H9 (cell line): ENCODE data around the gene PLAU. TPM values are rescaled to one million over a fixed set of nuclear protein-coding genes. Genes with fewer than 3 reads are reported as not detected.

ENCODE experiments used
- DNase-seq: peaks from one replicate; pipeline ENCODE4 v3.0.0-alpha.2; 2017
- H2AFZ ChIP-seq: one replicate; pipeline ENCODE4 v1.6.1; 2013; ENCODE audit warnings: mild to moderate bottlenecking, low read length, control low read depth, moderate library complexity
- H2AK5ac ChIP-seq: 2 replicates; pipeline ENCODE4 v1.6.1; 2013; ENCODE audit warnings: low read length, control low read depth, mixed read lengths; ENCODE audit not compliant: insufficient read length
- H2BK120ac ChIP-seq: one replicate; pipeline ENCODE4 v1.6.1; 2013; ENCODE audit warnings: low read depth, mild to moderate bottlenecking, low read length, control low read depth, inconsistent platforms; ENCODE audit not compliant: poor library complexity, severe bottlenecking
- H2BK12ac ChIP-seq: 2 replicates; pipeline ENCODE4 v1.6.1; 2013; ENCODE audit warnings: low read length, control low read depth, mixed read lengths, low read depth; ENCODE audit not compliant: insufficient read length
- H2BK15ac ChIP-seq: 2 replicates; pipeline ENCODE4 v1.6.1; 2013; ENCODE audit warnings: low read depth, low read length, control low read depth
- H2BK20ac ChIP-seq: one replicate; pipeline ENCODE4 v1.6.1; 2013; ENCODE audit warnings: low read depth, mild to moderate bottlenecking, low read length, control low read depth, inconsistent platforms; ENCODE audit not compliant: poor library complexity, severe bottlenecking
- H2BK5ac ChIP-seq: 2 replicates; pipeline ENCODE4 v1.6.1; 2013; ENCODE audit warnings: low read length, control low read depth, mixed read lengths; ENCODE audit not compliant: insufficient read length
- H3K14ac ChIP-seq: 2 replicates; pipeline ENCODE4 v1.6.1; 2013; ENCODE audit warnings: low read length, control low read depth; ENCODE audit not compliant: insufficient read depth
- H3K18ac ChIP-seq: 2 replicates; pipeline ENCODE4 v1.6.1; 2013; ENCODE audit warnings: low read depth, mild to moderate bottlenecking, mixed read lengths, low read length, control low read depth; ENCODE audit not compliant: insufficient read length
- H3K23ac ChIP-seq: 2 replicates; pipeline ENCODE4 v1.6.1; 2013; ENCODE audit warnings: low read length, control low read depth, mixed read lengths, low read depth; ENCODE audit not compliant: insufficient read length
- H3K23me2 ChIP-seq: 2 replicates; pipeline ENCODE4 v1.6.1; 2013; ENCODE audit warnings: low read depth, mild to moderate bottlenecking, mixed read lengths, low read length, control low read depth; ENCODE audit not compliant: insufficient read length, poor library complexity, severe bottlenecking
- H3K27ac ChIP-seq: 2 replicates; pipeline ENCODE4 v1.5.1; 2013; ENCODE audit warnings: low read length, control low read depth, mixed read lengths, low read depth; ENCODE audit not compliant: insufficient read length
- H3K27me3 ChIP-seq: 2 replicates; pipeline ENCODE4 v1.6.1; 2013; ENCODE audit warnings: low read length, control low read depth, inconsistent platforms; ENCODE audit not compliant: insufficient read depth
- H3K4ac ChIP-seq: 2 replicates; pipeline ENCODE4 v1.6.1; 2013; ENCODE audit warnings: low read depth, mild to moderate bottlenecking, control low read depth, inconsistent platforms, low read length, moderate library complexity
- H3K4me1 ChIP-seq: 2 replicates; pipeline ENCODE4 v1.6.1; 2013; ENCODE audit warnings: low read length, control low read depth, inconsistent platforms; ENCODE audit not compliant: insufficient read depth
- H3K4me2 ChIP-seq: 2 replicates; pipeline ENCODE4 v1.6.1; 2013; ENCODE audit warnings: low read length, control low read depth, mixed read lengths; ENCODE audit not compliant: insufficient read length, insufficient read depth
- H3K56ac ChIP-seq: 2 replicates; pipeline ENCODE4 v1.6.1; 2013; ENCODE audit warnings: low read depth, mild to moderate bottlenecking, mixed read lengths, low read length, control low read depth; ENCODE audit not compliant: insufficient read length
- H3K79me1 ChIP-seq: 2 replicates; pipeline ENCODE4 v1.6.1; 2013; ENCODE audit warnings: low read depth, mild to moderate bottlenecking, moderate library complexity, low read length, control low read depth, inconsistent platforms; ENCODE audit not compliant: insufficient read depth, poor library complexity, severe bottlenecking
- H3K79me2 ChIP-seq: 2 replicates; pipeline ENCODE4 v1.6.1; 2013; ENCODE audit warnings: low read length, control low read depth, inconsistent platforms; ENCODE audit not compliant: insufficient read depth
- H3K9ac ChIP-seq: 2 replicates; pipeline ENCODE4 v1.6.1; 2013; ENCODE audit warnings: low read length, control low read depth, mixed read lengths; ENCODE audit not compliant: insufficient read length; ENCODE audit errors: extremely low read depth
- H3K9me3 ChIP-seq: one replicate; pipeline ENCODE4 v1.6.1; 2013; ENCODE audit warnings: low read depth, low read length, inconsistent platforms; ENCODE audit not compliant: control insufficient read depth
- H3T11ph ChIP-seq: one replicate; pipeline ENCODE4 v1.6.1; 2013; ENCODE audit warnings: mild to moderate bottlenecking, low read length, control low read depth, inconsistent platforms
- H4K20me1 ChIP-seq: one replicate; pipeline ENCODE4 v1.6.1; 2013; ENCODE audit not compliant: control insufficient read depth, insufficient read length, insufficient read depth
- H4K5ac ChIP-seq: 2 replicates; pipeline ENCODE4 v1.6.1; 2013; ENCODE audit warnings: low read depth, mild to moderate bottlenecking, mixed read lengths, low read length, control low read depth; ENCODE audit not compliant: insufficient read length
- H4K8ac ChIP-seq: replicated peaks from 2 replicates; pipeline ENCODE4 v1.6.1; 2013; ENCODE audit warnings: low read length, control low read depth, mixed read lengths, low read depth; ENCODE audit not compliant: insufficient read length
- H4K91ac ChIP-seq: 2 replicates; pipeline ENCODE4 v1.6.1; 2013; ENCODE audit warnings: low read depth, mild to moderate bottlenecking, moderate library complexity, mixed read lengths, low read length, control low read depth; ENCODE audit not compliant: insufficient read length
- H3K27ac Mint-ChIP-seq, 3 experiments: 2 replicates in 2 of 3; 3 replicates in 1 of 3; pipeline ENCODE4 v1.8.0; 2020 to 2021; ENCODE audit warnings: mixed read lengths in 3 of 3, mild to moderate bottlenecking in 1 of 3, moderate library complexity in 1 of 3
- H3K27me3 Mint-ChIP-seq: 2 replicates; pipeline ENCODE4 v1.8.0; 2021; ENCODE audit warnings: low read depth, mild to moderate bottlenecking, moderate library complexity, mixed read lengths
- H3K36me3 Mint-ChIP-seq, 3 experiments: 2 replicates in 2 of 3; 3 replicates in 1 of 3; pipeline ENCODE4 v1.8.0; 2020 to 2021; ENCODE audit warnings: low read depth in 3 of 3, mixed read lengths in 3 of 3; ENCODE audit not compliant: insufficient read depth in 1 of 3
- H3K4me1 Mint-ChIP-seq, 2 experiments: 2 replicates each; pipeline ENCODE4 v1.8.0; 2020; ENCODE audit warnings: mixed read lengths in 2 of 2
- H3K4me3 Mint-ChIP-seq, 2 experiments: 2 replicates in 1 of 2; 3 replicates in 1 of 2; pipeline ENCODE4 v1.8.0; 2020 to 2021; ENCODE audit warnings: mild to moderate bottlenecking in 2 of 2, mixed read lengths in 2 of 2, moderate library complexity in 1 of 2
- H3K9me3 Mint-ChIP-seq, 2 experiments: 2 replicates in 1 of 2; 3 replicates in 1 of 2; pipeline ENCODE4 v1.8.0; 2020; ENCODE audit warnings: mild to moderate bottlenecking in 2 of 2, mixed read lengths in 2 of 2, moderate library complexity in 1 of 2
- WGBS: extraction: QIAGEN DNeasy Blood & Tissue Kit; methylation state at CpG from one replicate; pipeline ENCODE4 v1.1.7; 2013; ENCODE audit warnings: missing lambda C conversion rate, low lambda C conversion rate, mixed read lengths; ENCODE audit not compliant: insufficient read length; ENCODE audit errors: extremely low coverage; 5-methylcytosine and 5-hydroxymethylcytosine counted together
- total RNA-seq: library from RNA; stranded (reverse); gene quantifications from 2 replicates; pipeline ENCODE4 v1.2.1, GENCODE V29; 2021
- TF ChIP-seq, protein P1 (sequence below): fragments of 200-600 bp; sonication (generic); conservative IDR thresholded peaks from 3 replicates; pipeline ENCODE4 v1.8.0; 2021; ENCODE audit warnings: antibody characterized with exemption, mild to moderate bottlenecking

Gene PLAU
- total RNA-seq, 1 experiment from 2014 or later: 15.0 TPM

DNA sequence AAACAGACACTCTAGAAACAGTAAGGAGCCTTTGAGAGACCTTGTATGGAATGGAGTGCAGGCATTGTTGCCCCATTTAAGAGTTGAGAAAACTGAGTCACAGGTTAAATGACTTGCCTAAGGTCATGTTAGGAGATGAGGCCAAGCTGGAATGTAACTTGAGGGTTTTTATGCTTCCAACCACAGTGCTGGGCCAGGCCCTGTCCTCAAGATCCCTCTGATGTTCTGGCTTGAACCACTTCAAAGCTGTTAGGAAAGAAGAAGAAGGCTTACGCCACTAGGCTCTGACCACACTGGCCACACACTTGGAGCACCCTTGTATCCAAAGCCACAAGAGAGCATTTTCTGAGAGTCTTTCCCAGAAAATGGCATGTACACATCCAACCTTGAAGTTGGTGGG, 42.7 kb downstream of the PLAU start:
- Mint-ChIP-seq H3K4me1 (peaks cover 18 to 21% of the 10 kb centered on the region in 2 experiments), H3K4me3 (no peak overlapping the region), H3K9me3 (no peaks in the 10 kb centered on the region), H3K36me3 (no peaks in the 10 kb centered on the region), H3K27ac (no peak overlapping the region), H3K27me3 (no peaks in the 10 kb centered on the region)
- no peak overlapping the region for H4K91ac ChIP-seq
- H4K20me1 ChIP-seq: no peaks in the 10 kb centered on the region
- no peak overlapping the region for H2BK120ac ChIP-seq
- no peak overlapping the region for H3K4ac ChIP-seq
- no peak overlapping the region for H3T11ph ChIP-seq
- no peak overlapping the region for H2AFZ ChIP-seq
- H3K4me1 ChIP-seq: 0 out of 2 replicates have a peak, but pooled peaks cover 3% of the 10 kb centered on the region
- WGBS: no CpG with 5 or more reads among the region's 1 CpG
- H3K27me3 ChIP-seq: no peaks in the 10 kb centered on the region
- no peak overlapping the region for H3K18ac ChIP-seq
- no peak overlapping the region for H3K4me2 ChIP-seq
- no peak overlapping the region for H2BK12ac ChIP-seq
- no peak overlapping the region for H2BK15ac ChIP-seq
- H3K14ac ChIP-seq: no peak overlapping the region
- H2BK20ac ChIP-seq: no peak overlapping the region
- no peaks in the 10 kb centered on the region for H3K23me2 ChIP-seq
- no peak overlapping the region for H2BK5ac ChIP-seq
- no peak overlapping the region for H3K27ac ChIP-seq
- H3K79me1 ChIP-seq: no peaks in the 10 kb centered on the region
- no peak overlapping the region for H2AK5ac ChIP-seq
- no peak overlapping the region for H3K23ac ChIP-seq
- DNase-seq: no peak
- no peak overlapping the region for H3K9ac ChIP-seq
- H4K5ac ChIP-seq: no peak overlapping the region
- TF ChIP-seq, protein P1, sequence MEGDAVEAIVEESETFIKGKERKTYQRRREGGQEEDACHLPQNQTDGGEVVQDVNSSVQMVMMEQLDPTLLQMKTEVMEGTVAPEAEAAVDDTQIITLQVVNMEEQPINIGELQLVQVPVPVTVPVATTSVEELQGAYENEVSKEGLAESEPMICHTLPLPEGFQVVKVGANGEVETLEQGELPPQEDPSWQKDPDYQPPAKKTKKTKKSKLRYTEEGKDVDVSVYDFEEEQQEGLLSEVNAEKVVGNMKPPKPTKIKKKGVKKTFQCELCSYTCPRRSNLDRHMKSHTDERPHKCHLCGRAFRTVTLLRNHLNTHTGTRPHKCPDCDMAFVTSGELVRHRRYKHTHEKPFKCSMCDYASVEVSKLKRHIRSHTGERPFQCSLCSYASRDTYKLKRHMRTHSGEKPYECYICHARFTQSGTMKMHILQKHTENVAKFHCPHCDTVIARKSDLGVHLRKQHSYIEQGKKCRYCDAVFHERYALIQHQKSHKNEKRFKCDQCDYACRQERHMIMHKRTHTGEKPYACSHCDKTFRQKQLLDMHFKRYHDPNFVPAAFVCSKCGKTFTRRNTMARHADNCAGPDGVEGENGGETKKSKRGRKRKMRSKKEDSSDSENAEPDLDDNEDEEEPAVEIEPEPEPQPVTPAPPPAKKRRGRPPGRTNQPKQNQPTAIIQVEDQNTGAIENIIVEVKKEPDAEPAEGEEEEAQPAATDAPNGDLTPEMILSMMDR: no peak
- H3K79me2 ChIP-seq: no peaks in the 10 kb centered on the region
- no peaks in the 10 kb centered on the region for H3K9me3 ChIP-seq
- H4K8ac ChIP-seq: no peak overlapping the region
- no peak overlapping the region for H3K56ac ChIP-seq
